C4-2B (cell line): Measurements from ENCODE around the gene HCN1.

Source experiments
- ZFX ChIP-seq: fragments of 450-650 bp; IDR thresholded peaks from 2 replicates; pipeline ENCODE4 v1.6.1; 2017
- TF ChIP-seq, protein P1 (sequence below): fragments of 450-650 bp; conservative IDR thresholded peaks from 2 replicates; pipeline ENCODE4 v1.5.1; 2017; ENCODE audit warnings: mild to moderate bottlenecking

DNA sequence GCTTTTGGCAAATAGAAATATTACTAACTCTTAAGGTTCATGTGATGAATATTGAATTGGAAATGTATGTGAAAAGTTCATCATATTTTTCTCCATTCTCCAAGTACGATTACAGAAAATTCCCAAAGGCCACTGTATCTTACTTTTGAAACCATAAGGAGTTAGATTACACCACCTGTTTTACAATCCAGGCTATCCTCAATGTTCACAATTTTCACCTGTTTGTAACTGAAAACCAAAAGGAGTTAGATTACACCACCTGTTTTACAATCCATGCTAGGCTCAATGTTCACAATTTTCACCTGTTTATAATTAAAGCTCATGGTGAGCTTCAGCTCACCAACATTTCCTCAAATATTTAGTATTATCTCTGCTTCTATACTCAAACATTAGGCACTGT lies 188.0 kb downstream of the HCN1 start:
- TF ChIP-seq, protein P1, sequence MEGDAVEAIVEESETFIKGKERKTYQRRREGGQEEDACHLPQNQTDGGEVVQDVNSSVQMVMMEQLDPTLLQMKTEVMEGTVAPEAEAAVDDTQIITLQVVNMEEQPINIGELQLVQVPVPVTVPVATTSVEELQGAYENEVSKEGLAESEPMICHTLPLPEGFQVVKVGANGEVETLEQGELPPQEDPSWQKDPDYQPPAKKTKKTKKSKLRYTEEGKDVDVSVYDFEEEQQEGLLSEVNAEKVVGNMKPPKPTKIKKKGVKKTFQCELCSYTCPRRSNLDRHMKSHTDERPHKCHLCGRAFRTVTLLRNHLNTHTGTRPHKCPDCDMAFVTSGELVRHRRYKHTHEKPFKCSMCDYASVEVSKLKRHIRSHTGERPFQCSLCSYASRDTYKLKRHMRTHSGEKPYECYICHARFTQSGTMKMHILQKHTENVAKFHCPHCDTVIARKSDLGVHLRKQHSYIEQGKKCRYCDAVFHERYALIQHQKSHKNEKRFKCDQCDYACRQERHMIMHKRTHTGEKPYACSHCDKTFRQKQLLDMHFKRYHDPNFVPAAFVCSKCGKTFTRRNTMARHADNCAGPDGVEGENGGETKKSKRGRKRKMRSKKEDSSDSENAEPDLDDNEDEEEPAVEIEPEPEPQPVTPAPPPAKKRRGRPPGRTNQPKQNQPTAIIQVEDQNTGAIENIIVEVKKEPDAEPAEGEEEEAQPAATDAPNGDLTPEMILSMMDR: no peak
- no peak for TF ChIP-seq ZFX
